HepG2 (cell line): ENCODE measurements around the gene FAM174C. TPM values are rescaled to one million over a fixed set of nuclear protein-coding genes. Genes with fewer than 3 reads are reported as not detected.

Experiments
- EEA1 ChIP-seq: sonication (generic); formaldehyde crosslinking; IDR thresholded peaks from 2 replicates; pipeline ENCODE4 v1.5.1; 2020; ENCODE audit warnings: mild to moderate bottlenecking, missing genetic modification reagents, borderline replicate concordance
- GMEB2 ChIP-seq: IDR thresholded peaks from 2 replicates; pipeline ENCODE4 v1.6.1; 2016; ENCODE audit warnings: missing biosample characterization, missing genetic modification reagents, low read depth
- HINFP ChIP-seq: sonication (generic); formaldehyde crosslinking; IDR thresholded peaks from 2 replicates; pipeline ENCODE4 v1.4.0; 2020; ENCODE audit warnings: low read depth, mild to moderate bottlenecking, missing genetic modification reagents
- IRF1 ChIP-seq: sonication (generic); formaldehyde crosslinking; IDR thresholded peaks from 2 replicates; pipeline ENCODE4 v1.4.0; 2020; ENCODE audit warnings: low read depth, mild to moderate bottlenecking, missing genetic modification reagents
- POGZ ChIP-seq: sonication (generic); formaldehyde crosslinking; IDR thresholded peaks from 2 replicates; pipeline ENCODE4 v1.4.0; 2020; ENCODE audit warnings: mild to moderate bottlenecking, missing genetic modification reagents
- POLR2AphosphoS5 ChIP-seq: IDR thresholded peaks from 2 replicates; pipeline ENCODE4 v1.6.1; 2012; ENCODE audit warnings: low read depth, low read length
- REXO4 ChIP-seq: sonication (generic); formaldehyde crosslinking; IDR thresholded peaks from 2 replicates; pipeline ENCODE4 v1.8.0; 2022; ENCODE audit warnings: missing genetic modification reagents, mild to moderate bottlenecking, borderline replicate concordance
- SOX6 ChIP-seq, 2 experiments: fragments of 450-650 bp in 1 of 2; sonication (generic) in 1 of 2; formaldehyde crosslinking in 1 of 2; IDR thresholded peaks; 2 replicates each; pipeline versions ENCODE4 v1.4.0 to v1.6.1; 2017 to 2020; ENCODE audit warnings: antibody characterized with exemption in 1 of 2, mild to moderate bottlenecking in 1 of 2, missing genetic modification reagents in 1 of 2
- ZBTB20 ChIP-seq: sonication (generic); formaldehyde crosslinking; IDR thresholded peaks from 2 replicates; pipeline ENCODE4 v1.8.1; 2023; ENCODE audit warnings: missing genetic modification reagents, low read depth, mild to moderate bottlenecking, borderline replicate concordance
- ZMAT3 ChIP-seq: sonication (generic); formaldehyde crosslinking; conservative IDR thresholded peaks from 2 replicates; pipeline ENCODE4 v1.7.0; 2021; ENCODE audit warnings: missing genetic modification reagents
- ZNF546 ChIP-seq: sonication (generic); formaldehyde crosslinking; conservative IDR thresholded peaks from 2 replicates; pipeline ENCODE4 v1.8.1; 2023; ENCODE audit warnings: mild to moderate bottlenecking, missing genetic modification reagents
- ZNF549 ChIP-seq: sonication (generic); formaldehyde crosslinking; IDR thresholded peaks from 2 replicates; pipeline ENCODE4 v1.5.0; 2020; ENCODE audit warnings: missing genetic modification reagents
- polyA plus RNA-seq, 8 experiments: library from polyadenylated mRNA; depleted of rRNA in 3 of 8; stranded (reverse) in 7 of 8; unstranded in 1 of 8; fragments of >200 nt; fragmentation: Illumina TruSeq in 4 of 8; extraction: Trizol in 4 of 8; gene quantifications; 2 replicates each; pipeline versions ENCODE4 v1.2.1 to v1.2.3, GENCODE V29; 2011 to 2016; ENCODE audit warnings: low read depth in 4 of 8, missing spikeins in 1 of 8, mixed read lengths in 1 of 8; ENCODE audit not compliant: insufficient read depth in 1 of 8
- total RNA-seq, 5 experiments: library from RNA; depleted of rRNA; stranded (reverse); fragments of >200 nt; fragmentation: Illumina TruSeq; extraction: Trizol; gene quantifications; 2 replicates each; pipeline ENCODE4 v1.2.3, GENCODE V29; 2016; ENCODE audit warnings: low read depth in 1 of 5
- TF ChIP-seq, protein P1 (sequence below): sonication (generic); formaldehyde crosslinking; IDR thresholded peaks from 2 replicates; pipeline ENCODE4 v1.9.0; 2021; ENCODE audit warnings: mild to moderate bottlenecking, missing genetic modification reagents
- TF ChIP-seq, protein P2 (sequence below): IDR thresholded peaks from 2 replicates; pipeline ENCODE4 v1.4.0; 2020; ENCODE audit warnings: mild to moderate bottlenecking, missing genetic modification reagents

FAM174C gene
- total and polyA plus RNA-seq, 2 of the 13 experiments (the other 11 are each of a cell fraction or from before 2014, with no cell fraction given): 19.5 to 31.3 TPM

- TF ChIP-seq, protein P1, sequence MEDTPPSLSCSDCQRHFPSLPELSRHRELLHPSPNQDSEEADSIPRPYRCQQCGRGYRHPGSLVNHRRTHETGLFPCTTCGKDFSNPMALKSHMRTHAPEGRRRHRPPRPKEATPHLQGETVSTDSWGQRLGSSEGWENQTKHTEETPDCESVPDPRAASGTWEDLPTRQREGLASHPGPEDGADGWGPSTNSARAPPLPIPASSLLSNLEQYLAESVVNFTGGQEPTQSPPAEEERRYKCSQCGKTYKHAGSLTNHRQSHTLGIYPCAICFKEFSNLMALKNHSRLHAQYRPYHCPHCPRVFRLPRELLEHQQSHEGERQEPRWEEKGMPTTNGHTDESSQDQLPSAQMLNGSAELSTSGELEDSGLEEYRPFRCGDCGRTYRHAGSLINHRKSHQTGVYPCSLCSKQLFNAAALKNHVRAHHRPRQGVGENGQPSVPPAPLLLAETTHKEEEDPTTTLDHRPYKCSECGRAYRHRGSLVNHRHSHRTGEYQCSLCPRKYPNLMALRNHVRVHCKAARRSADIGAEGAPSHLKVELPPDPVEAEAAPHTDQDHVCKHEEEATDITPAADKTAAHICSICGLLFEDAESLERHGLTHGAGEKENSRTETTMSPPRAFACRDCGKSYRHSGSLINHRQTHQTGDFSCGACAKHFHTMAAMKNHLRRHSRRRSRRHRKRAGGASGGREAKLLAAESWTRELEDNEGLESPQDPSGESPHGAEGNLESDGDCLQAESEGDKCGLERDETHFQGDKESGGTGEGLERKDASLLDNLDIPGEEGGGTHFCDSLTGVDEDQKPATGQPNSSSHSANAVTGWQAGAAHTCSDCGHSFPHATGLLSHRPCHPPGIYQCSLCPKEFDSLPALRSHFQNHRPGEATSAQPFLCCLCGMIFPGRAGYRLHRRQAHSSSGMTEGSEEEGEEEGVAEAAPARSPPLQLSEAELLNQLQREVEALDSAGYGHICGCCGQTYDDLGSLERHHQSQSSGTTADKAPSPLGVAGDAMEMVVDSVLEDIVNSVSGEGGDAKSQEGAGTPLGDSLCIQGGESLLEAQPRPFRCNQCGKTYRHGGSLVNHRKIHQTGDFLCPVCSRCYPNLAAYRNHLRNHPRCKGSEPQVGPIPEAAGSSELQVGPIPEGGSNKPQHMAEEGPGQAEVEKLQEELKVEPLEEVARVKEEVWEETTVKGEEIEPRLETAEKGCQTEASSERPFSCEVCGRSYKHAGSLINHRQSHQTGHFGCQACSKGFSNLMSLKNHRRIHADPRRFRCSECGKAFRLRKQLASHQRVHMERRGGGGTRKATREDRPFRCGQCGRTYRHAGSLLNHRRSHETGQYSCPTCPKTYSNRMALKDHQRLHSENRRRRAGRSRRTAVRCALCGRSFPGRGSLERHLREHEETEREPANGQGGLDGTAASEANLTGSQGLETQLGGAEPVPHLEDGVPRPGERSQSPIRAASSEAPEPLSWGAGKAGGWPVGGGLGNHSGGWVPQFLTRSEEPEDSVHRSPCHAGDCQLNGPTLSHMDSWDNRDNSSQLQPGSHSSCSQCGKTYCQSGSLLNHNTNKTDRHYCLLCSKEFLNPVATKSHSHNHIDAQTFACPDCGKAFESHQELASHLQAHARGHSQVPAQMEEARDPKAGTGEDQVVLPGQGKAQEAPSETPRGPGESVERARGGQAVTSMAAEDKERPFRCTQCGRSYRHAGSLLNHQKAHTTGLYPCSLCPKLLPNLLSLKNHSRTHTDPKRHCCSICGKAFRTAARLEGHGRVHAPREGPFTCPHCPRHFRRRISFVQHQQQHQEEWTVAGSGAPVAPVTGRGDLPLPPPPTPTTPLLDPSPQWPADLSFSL (CRISPR knock-in tag): no peak
- TF ChIP-seq ZNF546: no peak
- no peak for TF ChIP-seq SOX6 (IDR thresholded peaks at IDR 0.05)
- peak; percentile 73 for TF ChIP-seq SOX6 (CRISPR knock-in tag; IDR thresholded peaks at IDR 0.05)
- no peak for TF ChIP-seq HINFP (CRISPR knock-in tag)
- TF ChIP-seq ZNF549 (CRISPR knock-in tag): no peak
- no peak for TF ChIP-seq POGZ (CRISPR knock-in tag)
- peak; percentile 61; the same call in 1 of the 2 replicates for TF ChIP-seq ZBTB20 (CRISPR knock-in tag)
- no peak for TF ChIP-seq ZMAT3 (CRISPR knock-in tag)
- no peak for TF ChIP-seq EEA1 (CRISPR knock-in tag)
- no peak for TF ChIP-seq GMEB2 (CRISPR knock-in tag)
- TF ChIP-seq REXO4 (CRISPR knock-in tag): no peak
- TF ChIP-seq IRF1 (CRISPR knock-in tag): no peak
- TF ChIP-seq, protein P2, sequence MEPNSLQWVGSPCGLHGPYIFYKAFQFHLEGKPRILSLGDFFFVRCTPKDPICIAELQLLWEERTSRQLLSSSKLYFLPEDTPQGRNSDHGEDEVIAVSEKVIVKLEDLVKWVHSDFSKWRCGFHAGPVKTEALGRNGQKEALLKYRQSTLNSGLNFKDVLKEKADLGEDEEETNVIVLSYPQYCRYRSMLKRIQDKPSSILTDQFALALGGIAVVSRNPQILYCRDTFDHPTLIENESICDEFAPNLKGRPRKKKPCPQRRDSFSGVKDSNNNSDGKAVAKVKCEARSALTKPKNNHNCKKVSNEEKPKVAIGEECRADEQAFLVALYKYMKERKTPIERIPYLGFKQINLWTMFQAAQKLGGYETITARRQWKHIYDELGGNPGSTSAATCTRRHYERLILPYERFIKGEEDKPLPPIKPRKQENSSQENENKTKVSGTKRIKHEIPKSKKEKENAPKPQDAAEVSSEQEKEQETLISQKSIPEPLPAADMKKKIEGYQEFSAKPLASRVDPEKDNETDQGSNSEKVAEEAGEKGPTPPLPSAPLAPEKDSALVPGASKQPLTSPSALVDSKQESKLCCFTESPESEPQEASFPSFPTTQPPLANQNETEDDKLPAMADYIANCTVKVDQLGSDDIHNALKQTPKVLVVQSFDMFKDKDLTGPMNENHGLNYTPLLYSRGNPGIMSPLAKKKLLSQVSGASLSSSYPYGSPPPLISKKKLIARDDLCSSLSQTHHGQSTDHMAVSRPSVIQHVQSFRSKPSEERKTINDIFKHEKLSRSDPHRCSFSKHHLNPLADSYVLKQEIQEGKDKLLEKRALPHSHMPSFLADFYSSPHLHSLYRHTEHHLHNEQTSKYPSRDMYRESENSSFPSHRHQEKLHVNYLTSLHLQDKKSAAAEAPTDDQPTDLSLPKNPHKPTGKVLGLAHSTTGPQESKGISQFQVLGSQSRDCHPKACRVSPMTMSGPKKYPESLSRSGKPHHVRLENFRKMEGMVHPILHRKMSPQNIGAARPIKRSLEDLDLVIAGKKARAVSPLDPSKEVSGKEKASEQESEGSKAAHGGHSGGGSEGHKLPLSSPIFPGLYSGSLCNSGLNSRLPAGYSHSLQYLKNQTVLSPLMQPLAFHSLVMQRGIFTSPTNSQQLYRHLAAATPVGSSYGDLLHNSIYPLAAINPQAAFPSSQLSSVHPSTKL: peak; percentile 65
- 0 out of 2 replicates have a peak, but pooled peaks have one; percentile 26 for TF ChIP-seq POLR2AphosphoS5
Measured at GRCh38 chr19:1283207-1283916, 8.0 kb downstream of the FAM174C start (continued).
